Activated CD4-positive, alpha-beta T cell treated with anti-CD3 and anti-CD28 coated beads, Interleukin-2, amount 50 U/mL, for 1 hour (primary cell): Measurements from ENCODE around the gene LACRT.

ENCODE experiments used
- DNase-seq: peaks from one replicate; pipeline ENCODE4 v3.0.0-alpha.2; 2020

LACRT gene

DNA sequence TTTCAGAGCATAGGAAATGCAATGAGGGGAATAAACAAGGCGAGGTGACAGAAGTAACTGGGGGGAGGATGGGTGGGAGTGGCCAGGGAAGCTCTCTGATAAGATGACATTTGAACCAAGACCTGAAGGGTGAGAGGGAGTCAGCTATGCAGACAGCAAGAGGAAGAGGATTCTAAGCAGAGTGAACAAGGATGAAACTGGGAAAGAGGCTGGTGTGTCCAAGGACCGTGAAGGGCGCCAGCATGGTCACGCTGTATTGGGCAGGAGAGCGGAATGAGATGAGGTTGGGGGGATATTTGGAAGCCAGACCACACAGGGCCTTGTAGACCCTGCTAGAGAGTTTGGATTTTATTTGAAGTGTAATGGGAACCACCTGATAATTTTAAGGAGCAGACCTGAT is 35.7 kb downstream of the LACRT start:
- DNase-seq, result no peak

- DNase-seq, result peak; percentile 50
These were observed 38.2 kb downstream of the LACRT start for GRCh38 chr12:54596526-54596946.

DNA sequence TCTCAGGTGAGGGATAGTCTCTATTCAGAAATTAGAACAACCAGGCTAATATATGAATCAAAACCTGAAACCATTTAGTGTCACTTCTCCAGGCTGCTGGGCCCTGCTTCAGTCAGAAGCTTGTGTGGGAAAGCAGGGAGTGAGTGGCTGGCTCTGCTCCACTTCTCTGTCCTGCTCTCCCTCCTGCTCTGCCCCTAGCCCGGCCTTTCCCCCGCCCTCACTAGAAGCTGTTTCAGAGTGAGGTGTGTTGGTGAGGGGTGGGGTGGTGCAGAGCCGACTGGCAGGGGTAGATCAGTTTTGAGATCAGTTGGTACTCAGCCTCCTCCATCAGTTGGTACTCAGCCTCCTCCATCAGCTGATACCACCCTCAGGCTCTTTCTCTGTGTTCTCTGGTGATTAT is 39.2 kb downstream of the LACRT start:
- DNase-seq, result no peak

DNA sequence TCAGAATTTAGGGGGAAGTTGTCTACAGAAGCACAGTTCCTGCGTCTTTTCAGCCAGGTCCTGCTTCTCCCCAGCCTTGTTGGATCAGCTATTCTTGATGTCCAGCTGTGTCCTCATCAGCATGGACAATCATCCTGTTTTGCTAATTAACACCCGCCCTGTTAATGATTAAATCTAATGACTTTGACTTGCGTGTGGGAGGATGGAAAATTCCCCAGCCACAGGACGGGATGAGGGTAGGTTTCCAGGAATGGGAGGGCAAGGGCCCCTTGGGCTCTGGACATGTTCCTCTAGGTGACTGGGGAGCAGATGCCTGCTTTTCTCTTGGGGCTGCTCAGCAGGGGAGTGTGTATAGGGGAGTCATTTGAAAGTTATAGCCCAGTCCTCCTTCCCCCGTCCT is 41.0 kb downstream of the LACRT start:
- DNase-seq, result no peak

GRCh38 chr12:54593135-54593534 is 41.6 kb downstream of the LACRT start:
- DNase-seq, result no peak

GRCh38 chr12:54592316-54592715 is 42.4 kb downstream of the LACRT start:
- no peak for DNase-seq

- DNase-seq, result no peak
These were observed 43.6 kb downstream of the LACRT start for GRCh38 chr12:54590978-54591591.

- no peak for DNase-seq
These were observed 44.7 kb downstream of the LACRT start for GRCh38 chr12:54589964-54590363.

DNA sequence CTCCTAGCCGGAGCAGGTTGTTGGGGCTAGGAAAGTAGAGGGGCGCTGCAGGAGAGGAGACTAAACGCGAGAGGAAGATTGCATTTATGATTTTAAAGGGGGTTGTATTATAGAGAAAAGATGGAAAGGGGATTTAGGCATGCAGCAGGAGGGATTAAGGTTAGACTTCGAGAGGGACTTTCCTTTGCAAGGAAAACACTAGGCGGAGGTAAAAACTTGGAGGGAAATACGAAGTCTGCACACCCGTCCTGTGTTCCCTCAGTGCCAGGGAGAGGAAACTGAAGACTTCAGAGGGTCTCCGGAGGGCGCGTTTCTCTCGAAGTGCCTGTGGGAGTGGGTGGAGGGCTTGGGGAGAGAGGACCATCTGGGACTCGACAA is 45.8 kb downstream of the LACRT start:
- DNase-seq, result no peak

- DNase-seq, result no peak
These were observed 46.4 kb downstream of the LACRT start, which contains the start of gene PPP1R1A for GRCh38 chr12:54588110-54588889. Gene PPP1R1A, minus strand, starts transcription at chr12:54588659. Its CDS starts 171 bp downstream, at chr12:54588488.

DNA sequence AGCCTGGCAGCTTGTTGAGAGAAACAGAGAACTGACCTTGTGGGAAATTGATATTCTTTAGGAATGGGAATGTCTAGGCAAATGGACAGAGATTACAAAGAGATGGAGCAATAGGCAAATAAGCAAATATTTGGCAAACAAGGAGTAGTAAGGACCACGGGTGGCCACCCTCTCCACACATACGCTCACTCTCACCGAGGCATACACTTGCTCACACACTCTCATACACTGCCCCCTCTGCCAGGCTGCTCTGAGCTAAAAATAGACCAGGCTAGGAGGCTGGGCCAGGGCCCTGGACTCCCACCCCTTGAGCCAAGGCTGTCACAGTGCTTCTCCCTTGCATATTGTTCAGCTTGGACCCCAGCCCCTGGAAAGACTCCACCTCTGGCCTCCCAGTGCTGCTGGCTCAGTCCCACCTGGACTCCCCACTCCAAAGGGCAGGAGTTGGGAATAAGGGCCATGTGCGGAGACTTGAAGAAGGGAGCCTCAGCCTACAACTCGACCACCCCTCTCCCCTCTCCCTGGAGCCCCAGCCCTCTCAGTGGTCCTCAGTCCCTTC is 47.3 kb downstream of the LACRT start:
- no peak for DNase-seq

- DNase-seq, result no peak
These were observed 48.1 kb downstream of the LACRT start for GRCh38 chr12:54586620-54587019.

- no peak for DNase-seq
These were observed 49.5 kb downstream of the LACRT start for GRCh38 chr12:54585243-54585642.

DNA sequence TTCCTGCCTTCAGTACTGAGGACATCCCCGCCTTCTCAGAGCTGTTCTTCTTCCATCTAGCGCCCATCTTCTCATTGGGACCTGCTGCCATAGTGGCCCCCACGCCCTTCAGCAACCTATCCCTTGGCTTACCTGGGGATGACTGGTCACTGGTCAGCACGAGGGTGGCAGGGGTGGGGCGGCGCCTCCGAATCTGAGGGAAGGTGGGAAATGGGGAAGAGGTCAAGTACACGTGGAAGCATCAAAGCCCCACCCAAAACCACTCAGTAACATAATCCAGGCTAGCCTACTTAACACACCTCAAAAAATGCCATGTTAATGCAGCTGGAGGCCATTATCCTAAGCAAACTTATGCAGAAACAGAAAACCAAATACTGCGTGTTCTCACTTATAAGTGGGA is 50.6 kb downstream of the LACRT start:
- DNase-seq, result no peak

DNA sequence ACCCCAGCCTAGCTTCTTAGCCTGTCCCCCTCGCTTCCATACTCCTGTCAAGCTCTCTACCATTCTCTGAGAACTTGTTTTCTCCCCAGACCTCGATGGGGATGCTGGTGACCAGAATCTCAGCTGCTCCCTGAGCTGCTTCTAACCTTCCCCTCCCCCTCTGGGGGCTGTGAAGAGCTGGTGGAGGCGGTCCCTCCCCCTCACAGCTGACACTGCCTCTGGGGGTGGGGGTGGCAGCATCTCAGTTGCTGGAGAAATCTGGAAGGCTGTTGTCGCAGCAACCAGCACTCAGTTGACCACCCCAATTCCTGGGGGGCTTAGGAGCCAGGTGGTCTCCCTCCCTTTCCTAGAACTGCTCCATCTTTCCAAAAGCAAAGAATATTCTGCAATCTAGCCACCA is 51.0 kb downstream of the LACRT start:
- DNase-seq, result no peak

- no peak for DNase-seq
These were observed 53.3 kb downstream of the LACRT start for GRCh38 chr12:54581412-54581811.
